ENCODE data around the gene RNF13.
A peak's percentile ranks its signal among the peaks of the same experiment; 100 is the strongest.
"Not testable (repeated sequence)": the region's sequence is repeated elsewhere in the genome, so short reads cannot be mapped to it uniquely, and the experiment has no call there.

The RNF13 gene

DNA sequence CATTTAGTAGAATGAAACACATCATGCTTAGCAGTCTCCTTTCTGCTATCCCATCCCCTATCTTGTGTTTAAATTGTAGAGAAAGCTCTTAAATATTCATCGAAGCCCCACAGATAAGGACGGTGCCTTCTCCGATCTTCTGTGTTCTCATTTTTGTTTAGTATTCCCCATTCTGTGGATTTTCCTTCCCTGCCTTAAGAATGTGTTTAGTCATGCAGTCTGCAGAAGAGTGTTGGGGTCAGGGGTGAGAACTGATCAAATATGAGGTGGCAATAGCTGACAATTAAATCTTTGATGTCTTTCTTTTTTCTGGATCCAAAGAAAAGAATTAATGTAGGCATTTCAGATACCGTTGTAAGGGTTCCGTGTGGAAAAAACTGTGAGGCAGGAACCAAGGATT lies 11.4 kb upstream of the RNF13 start:
- FAIRE-seq: no peak

GRCh38 chr3:149806171-149806778 lies 6.7 kb upstream of the RNF13 start:
- FAIRE-seq: no peak

- FAIRE-seq: peak; percentile 97
These were observed 4.7 kb upstream of the RNF13 start for GRCh38 chr3:149808209-149808829.

DNA sequence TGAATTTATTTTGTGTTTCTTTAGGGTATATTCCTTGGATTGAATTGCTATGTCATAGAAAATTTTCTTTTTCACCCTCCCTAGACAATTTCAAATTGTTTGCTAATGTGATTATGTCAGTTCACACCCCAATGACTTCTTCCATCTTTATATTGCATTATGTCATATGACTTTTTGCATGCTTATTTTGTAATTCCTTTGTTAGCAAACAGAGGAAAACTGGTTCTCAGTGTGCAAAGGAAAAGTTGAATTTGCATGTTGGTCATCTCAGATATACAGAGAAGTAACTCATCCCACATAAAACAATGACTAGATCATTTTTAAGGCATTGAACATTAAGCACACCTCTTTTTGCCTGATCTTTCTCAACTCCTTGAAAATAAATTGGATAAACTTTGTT lies 3.3 kb upstream of the RNF13 start:
- no peak for FAIRE-seq

- no peak for FAIRE-seq
These were observed 2.2 kb upstream of the RNF13 start for GRCh38 chr3:149810846-149811245.

DNA sequence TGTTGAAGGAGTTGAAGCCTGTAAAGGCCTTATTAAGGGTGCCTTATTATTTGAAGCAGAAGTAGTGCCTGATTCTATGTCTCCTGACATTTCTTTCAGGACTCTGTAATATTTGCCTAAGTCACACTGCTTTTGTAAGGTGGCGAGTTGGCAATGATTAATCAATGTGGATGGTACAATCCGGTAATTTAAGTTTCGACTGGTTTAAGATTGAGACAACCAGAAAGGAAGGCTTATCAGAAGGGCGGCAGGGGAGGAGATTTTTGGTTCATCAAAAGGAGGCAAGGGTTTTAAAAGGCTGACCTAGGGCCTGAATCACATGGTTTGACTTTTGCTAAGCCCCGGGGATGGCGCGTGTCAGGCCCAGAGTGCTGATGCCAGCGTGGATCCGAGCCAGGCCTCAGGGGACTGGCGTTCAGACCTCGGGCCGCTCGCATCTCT lies 830 bp upstream of the RNF13 start:
- no peak for FAIRE-seq

DNA sequence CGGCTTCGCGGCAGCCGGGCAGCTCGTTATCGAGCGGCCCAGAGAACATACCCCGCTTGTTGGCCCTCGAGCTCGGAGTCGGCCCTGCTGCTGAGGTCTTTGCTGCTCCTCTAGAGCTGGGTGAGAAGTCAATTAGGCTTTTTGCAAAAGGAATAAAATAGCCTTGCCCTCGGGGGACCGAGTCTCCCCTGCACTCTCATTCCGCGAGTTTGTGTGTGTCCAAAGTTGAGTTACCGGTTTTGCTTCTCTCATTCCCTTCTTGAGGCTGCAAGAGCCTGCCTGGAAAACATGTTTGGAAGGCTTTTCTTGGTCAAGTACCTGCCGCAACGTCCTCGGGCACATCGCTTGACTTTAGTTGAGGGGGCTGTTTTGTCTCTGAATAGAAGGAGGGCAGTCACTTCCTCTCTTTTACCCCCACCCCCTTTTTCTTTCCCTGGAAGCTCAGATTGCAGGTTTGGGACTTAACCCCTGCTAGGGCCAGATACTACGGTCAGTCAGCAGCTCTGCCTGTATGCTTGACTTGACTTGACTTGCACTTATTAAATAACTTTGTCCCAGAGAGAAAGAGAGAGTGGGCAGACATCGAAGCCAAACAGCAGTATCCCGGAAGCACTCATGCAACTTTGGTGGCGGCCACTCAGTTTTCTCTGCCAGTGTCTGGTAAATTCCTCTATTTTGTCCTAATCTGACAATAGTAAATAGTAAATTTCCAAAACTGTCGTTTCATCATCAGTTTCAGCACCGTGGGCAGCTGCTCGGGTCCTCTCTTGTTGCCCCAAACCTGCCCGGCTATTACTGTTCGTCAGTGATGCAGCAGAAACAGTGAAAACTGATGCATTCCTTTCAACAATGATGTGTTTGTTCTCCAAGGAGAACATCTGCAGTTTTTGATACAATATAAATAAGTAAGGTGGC lies 609 bp downstream of the RNF13 start:
- no peak for FAIRE-seq

DNA sequence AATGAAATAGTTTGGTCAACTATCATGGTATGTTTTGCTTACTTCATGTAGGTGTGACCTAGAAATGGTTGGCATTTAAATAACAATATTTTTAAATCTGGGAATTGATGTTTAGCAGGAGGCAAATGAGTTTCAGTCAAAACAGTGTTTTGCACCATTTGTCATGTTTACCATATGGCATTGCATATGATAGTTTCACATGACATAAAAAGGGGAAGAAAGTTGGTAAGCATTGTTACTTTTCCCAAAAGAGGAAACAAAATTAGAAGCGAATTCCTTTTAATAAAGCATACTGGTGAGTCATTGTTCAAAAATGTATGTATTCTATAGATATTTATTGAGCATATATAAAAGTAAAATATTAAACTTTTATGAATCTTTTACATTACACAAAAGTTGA lies 2.3 kb downstream of the RNF13 start:
- peak; percentile 28 for FAIRE-seq

- FAIRE-seq: no peak
These were observed 2.7 kb downstream of the RNF13 start for GRCh38 chr3:149815728-149816127.

- no peak for FAIRE-seq
These were observed 3.3 kb downstream of the RNF13 start for GRCh38 chr3:149816311-149816710.

DNA sequence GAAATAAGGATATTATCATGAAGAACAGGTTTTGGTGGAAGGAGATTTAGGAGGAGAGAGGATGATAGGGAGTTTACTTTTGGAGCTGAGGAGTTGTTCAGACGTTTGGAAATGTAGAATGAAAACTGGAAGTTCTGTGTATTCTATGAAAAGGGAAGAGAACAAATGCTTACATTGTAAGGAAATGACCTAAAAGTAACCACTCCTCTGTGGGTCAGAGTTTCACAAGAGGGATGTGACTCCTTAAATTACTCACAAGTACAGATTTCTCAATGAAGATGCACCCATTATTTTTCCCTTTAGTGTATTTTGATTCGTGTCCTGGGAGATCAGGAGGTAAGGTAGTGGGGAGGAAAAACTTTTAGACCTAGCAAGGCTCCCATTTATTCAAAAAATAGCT lies 4.0 kb downstream of the RNF13 start:
- FAIRE-seq: no peak

DNA sequence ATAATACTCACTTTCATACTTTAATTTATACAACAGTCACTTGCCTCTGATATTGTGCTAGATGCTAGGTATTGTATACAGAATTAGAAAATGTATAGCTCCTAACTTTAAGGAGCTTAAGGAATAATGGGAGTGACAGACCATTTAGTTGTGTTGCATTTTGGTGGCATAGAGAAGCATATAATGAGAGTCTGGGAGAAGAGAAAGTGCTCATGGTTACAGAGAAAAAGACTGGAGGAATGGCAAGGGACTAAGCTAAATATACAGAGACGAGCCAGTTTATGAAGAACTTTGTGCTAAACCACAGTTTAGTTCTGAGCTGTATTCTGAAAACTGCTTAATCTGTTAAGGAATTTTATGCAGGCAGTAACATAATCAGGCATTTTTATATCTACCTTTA lies 6.4 kb downstream of the RNF13 start:
- no peak for FAIRE-seq

- no peak for FAIRE-seq
These were observed 7.2 kb downstream of the RNF13 start for GRCh38 chr3:149820183-149820582.

- no peak for FAIRE-seq
These were observed 13.6 kb downstream of the RNF13 start for GRCh38 chr3:149826636-149827035.

DNA sequence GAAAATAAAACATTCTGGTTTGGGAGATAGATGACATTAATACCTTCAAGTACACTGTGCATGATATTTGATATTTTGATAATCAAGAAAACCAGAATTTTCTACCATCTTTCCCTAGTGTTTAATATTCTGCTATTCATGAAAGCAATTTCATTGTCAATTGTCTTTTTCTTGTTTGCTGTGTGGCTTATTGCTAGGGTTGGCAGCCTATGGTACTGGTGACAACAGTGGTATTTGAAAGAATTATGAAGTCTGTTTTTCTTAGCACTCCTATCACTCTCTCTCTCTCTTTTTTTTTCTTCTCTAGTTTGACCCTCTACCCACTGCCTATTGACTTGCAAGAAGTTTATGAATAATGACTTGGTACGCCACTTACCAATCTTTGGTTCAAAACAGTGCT lies 15.4 kb downstream of the RNF13 start:
- FAIRE-seq: no peak

DNA sequence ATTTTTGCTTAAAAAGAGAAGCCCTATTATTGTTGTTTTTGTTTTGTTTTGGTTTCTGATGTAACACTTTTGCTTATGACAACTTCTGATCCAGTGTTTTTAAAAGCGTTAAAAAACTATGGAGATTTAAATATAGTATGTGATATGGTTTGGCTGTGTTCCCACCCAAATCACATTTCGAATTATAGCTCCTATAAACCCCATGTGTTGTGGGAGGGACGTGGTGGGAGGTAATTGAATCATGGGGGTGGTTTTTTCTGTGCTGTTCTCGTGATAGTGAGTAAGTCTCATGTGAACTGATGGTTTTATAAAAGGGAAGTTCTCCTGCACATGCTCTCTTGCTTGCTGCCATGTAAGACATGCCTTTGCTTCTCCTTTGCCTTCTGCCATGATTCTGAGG lies 16.6 kb downstream of the RNF13 start:
- not testable (repeated sequence) for FAIRE-seq

DNA sequence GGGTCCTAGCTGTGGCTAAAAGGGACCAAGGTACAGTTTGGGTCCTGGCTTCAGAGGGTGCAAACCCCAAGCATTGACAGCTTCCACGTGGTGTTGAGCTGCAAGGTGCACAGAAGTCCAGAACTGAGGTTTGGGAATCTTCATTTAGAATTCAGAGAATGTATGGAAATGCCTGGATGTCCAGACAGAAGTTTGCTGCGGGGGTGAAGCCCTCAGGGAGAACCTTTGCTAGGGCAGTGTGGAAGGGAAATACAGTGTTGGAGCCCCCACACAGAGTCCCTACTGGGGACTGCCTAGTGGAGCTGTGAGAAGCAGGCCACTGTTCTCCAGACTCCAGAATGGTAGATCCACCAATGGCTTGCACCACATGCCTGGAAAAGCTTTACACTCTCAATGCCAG lies 17.9 kb downstream of the RNF13 start:
- FAIRE-seq: no peak

DNA sequence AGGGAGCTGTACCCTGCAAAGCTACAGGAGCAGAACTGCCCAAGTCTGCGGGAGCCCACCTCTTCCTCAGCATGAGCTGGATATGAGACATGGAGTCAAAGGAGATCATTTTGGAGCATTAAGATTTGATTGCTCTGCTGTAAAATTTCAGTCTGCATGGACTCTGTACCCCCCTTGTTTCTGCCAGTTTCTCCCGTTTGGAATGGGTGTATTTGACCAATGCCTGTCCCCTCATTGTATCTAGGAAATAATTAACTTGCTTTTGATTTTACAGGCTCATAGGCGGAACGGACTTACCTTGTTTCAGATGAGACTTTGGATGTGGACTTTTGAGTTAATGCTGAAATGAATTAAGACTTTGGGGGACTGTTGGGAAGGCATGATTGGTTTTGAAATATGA lies 18.3 kb downstream of the RNF13 start:
- no peak for FAIRE-seq

DNA sequence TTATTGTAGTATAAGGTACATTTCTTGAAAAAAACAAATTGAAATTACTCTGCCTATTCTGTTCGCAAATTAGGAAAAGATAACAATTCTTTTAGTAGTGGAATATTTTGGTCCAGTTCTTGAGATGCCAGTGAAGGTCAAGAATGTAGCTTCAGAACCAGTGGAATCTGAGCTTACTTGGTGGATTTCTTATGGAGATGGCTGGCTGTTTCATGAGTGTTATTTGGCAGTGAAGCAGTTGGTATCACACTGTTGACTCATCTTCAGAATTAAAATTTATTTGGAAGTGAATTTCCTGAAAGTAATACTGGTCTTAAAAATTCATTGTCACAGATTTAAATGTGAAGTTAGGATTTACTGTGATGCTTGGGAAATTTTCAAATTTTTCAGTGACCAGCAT lies 19.1 kb downstream of the RNF13 start:
- no peak for FAIRE-seq

DNA sequence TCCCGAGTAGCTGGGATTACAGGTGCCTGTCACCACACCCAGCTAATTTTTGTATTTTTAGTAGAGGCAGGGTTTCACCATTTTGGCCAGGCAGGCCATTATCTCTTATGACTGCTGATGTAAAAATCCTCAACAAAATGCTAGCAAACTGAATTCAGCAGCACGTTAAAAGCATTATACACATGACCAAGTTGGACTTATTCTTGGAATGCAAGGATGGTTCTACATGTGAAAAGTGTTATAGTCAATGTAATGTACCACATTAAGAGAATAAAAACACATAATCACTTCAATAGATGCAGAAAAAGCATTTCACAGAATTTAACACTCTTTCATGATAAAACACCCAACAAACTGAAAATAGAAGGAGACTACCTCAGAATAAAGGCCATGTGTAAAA lies 20.2 kb downstream of the RNF13 start:
- no peak for FAIRE-seq

DNA sequence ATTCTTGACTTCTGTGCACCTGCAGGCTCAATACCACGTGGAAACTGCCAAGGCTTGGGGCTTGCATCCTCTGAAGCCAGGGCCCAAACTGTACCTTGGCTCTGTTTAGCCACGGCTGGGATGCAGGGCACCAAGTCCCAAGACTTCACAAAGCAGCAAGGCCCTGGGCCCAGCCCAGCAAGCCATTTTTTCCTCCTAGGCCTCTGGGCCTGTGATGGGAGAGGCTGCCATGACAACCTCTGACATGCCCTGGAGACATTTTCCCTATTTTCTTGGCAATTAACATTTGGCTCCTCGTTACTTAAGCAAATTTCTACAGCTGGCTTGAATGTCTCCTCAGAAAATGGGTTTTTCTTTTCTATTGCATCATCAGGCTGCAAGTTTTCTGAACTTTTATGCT lies 25.5 kb downstream of the RNF13 start:
- FAIRE-seq: not testable (repeated sequence)

GRCh38 chr3:149839469-149839868 lies 26.5 kb downstream of the RNF13 start:
- FAIRE-seq: not testable (repeated sequence)

GRCh38 chr3:149839896-149840295 lies 26.9 kb downstream of the RNF13 start:
- no peak for FAIRE-seq

- FAIRE-seq: no peak
These were observed 30.5 kb downstream of the RNF13 start for GRCh38 chr3:149843502-149843901.
